OCI-LY1 (cell line): ENCODE data around the gene SYT14.

Source experiments
- H2AFZ ChIP-seq: fragments of 200-600 bp; sonication (generic), shearing (Covaris generic); 2 replicates; pipeline ENCODE4 v1.6.0; 2014; ENCODE audit warnings: antibody characterized with exemption, mild to moderate bottlenecking, low read length
- H3F3A ChIP-seq: fragments of 200-600 bp; sonication (generic), shearing (Covaris generic); 2 replicates; pipeline ENCODE4 v1.6.0; 2014; ENCODE audit warnings: mild to moderate bottlenecking, antibody characterized with exemption, low read length, moderate library complexity; ENCODE audit not compliant: insufficient read depth
- H3K27ac ChIP-seq: fragments of 200-600 bp; sonication (generic); 2 replicates; pipeline ENCODE4 v1.5.1; 2014; ENCODE audit warnings: low read length, mixed run types, mild to moderate bottlenecking, low read depth; ENCODE audit not compliant: poor library complexity, severe bottlenecking
- H3K27me3 ChIP-seq: fragments of 200-600 bp; sonication (generic); 2 replicates; pipeline ENCODE4 v1.6.0; 2014; ENCODE audit warnings: antibody characterized with exemption, mild to moderate bottlenecking, low read length, moderate library complexity; ENCODE audit not compliant: insufficient read depth
- H3K36me3 ChIP-seq: fragments of 200-600 bp; sonication (generic); 2 replicates; pipeline ENCODE4 v1.6.1; 2014; ENCODE audit warnings: mild to moderate bottlenecking, antibody characterized with exemption, low read length, moderate library complexity, mixed read lengths; ENCODE audit not compliant: insufficient read depth
- H3K4me1 ChIP-seq: fragments of 200-600 bp; sonication (generic); 2 replicates; pipeline ENCODE4 v1.5.1; 2014; ENCODE audit warnings: mild to moderate bottlenecking, low read length, moderate library complexity; ENCODE audit not compliant: insufficient read depth, severe bottlenecking
- H3K4me2 ChIP-seq: fragments of 200-600 bp; sonication (generic), shearing (Covaris generic); 2 replicates; pipeline ENCODE4 v1.6.1; 2014; ENCODE audit warnings: low read length
- H3K4me3 ChIP-seq: fragments of 200-600 bp; sonication (generic); 2 replicates; pipeline ENCODE4 v1.5.1; 2014; ENCODE audit warnings: low read length, low read depth, mild to moderate bottlenecking, mixed read lengths; ENCODE audit not compliant: poor library complexity, severe bottlenecking
- H3K79me2 ChIP-seq: fragments of 200-600 bp; shearing (Covaris generic); 2 replicates; pipeline ENCODE4 v1.6.1; 2016; ENCODE audit warnings: mixed run types, low read length, mixed read lengths; ENCODE audit not compliant: insufficient read depth
- H3K9ac ChIP-seq: fragments of 200-600 bp; sonication (generic), shearing (Covaris generic); 2 replicates; pipeline ENCODE4 v1.6.1; 2014; ENCODE audit warnings: mild to moderate bottlenecking, low read length, mixed read lengths
- H3K9me2 ChIP-seq: fragments of 200-600 bp; sonication (generic), shearing (Covaris generic); 2 replicates; pipeline ENCODE4 v1.6.1; 2014; ENCODE audit warnings: low read depth, mild to moderate bottlenecking, low read length, mixed read lengths
- H3K9me3 ChIP-seq: fragments of 200-600 bp; shearing (Covaris generic); 2 replicates; pipeline ENCODE4 v1.6.1; 2014; ENCODE audit warnings: low read length, mixed read lengths
- H4K20me1 ChIP-seq: fragments of 200-600 bp; sonication (generic), shearing (Covaris generic); 2 replicates; pipeline ENCODE4 v1.6.0; 2016; ENCODE audit warnings: mild to moderate bottlenecking, low read length; ENCODE audit not compliant: insufficient read depth
- CTCF ChIP-seq: fragments of 200-600 bp; sonication (generic), shearing (Covaris generic); IDR thresholded peaks from 2 replicates; pipeline ENCODE4 v1.5.1; 2017; ENCODE audit warnings: mild to moderate bottlenecking, antibody characterized with exemption, low read length, moderate library complexity, mixed read lengths
- EZH2 ChIP-seq: fragments of 200-600 bp; sonication (generic), shearing (Covaris generic); IDR thresholded peaks from 2 replicates; pipeline ENCODE4 v1.8.0; 2017; ENCODE audit warnings: borderline replicate concordance, mixed run types, mild to moderate bottlenecking, antibody characterized with exemption, low read length, moderate library complexity, mixed read lengths

The SYT14 gene

GRCh38 chr1:209890641-209891330, 47.2 kb upstream of the SYT14 start:
- no peak for TF ChIP-seq CTCF
- TF ChIP-seq EZH2: no peak
- Histone ChIP-seq H4K20me1 (no peaks in the 10 kb centered on the region), H3F3A (no peaks in the 10 kb centered on the region), H3K4me3 (no peak overlapping the region), H3K9me3 (no peaks in the 10 kb centered on the region), H3K9ac (no peak overlapping the region), H2AFZ (no peak overlapping the region), H3K79me2 (no peaks in the 10 kb centered on the region), H3K9me2 (no peaks in the 10 kb centered on the region), H3K4me2 (no peak overlapping the region), H3K4me1 (no peaks in the 10 kb centered on the region), H3K27ac (no peak overlapping the region), H3K36me3 (no peaks in the 10 kb centered on the region), H3K27me3 (no peaks in the 10 kb centered on the region)

DNA sequence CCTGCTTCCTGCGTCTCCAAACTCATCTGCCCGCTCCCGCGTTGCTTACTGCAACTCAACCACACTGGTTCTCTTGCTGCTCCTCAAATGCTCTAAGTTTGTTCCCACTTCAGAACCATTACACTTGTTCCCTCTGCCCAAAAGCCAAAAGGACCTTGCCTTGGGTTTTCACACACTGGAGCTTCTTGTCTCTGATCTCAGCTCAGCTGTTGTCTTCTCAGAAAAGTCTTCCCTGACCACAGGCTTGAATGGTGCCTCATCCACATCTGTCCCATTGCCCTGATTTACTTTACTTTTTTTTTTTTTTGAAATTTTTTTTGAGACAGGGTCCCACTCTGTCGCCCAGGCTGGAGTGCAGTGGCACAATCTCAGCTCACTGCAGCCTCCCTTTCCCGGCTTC, 44.3 kb upstream of the SYT14 start:
- H3K9me3 ChIP-seq: no peaks in the 10 kb centered on the region
- no peak overlapping the region for H3K9ac ChIP-seq
- H3K4me3 ChIP-seq: no peak overlapping the region
- H3K79me2 ChIP-seq: no peaks in the 10 kb centered on the region
- no peak overlapping the region for H3K4me2 ChIP-seq
- TF ChIP-seq CTCF (no peak), EZH2 (no peak)
- H3K27me3 ChIP-seq: no peaks in the 10 kb centered on the region
- H3K4me1 ChIP-seq: no peaks in the 10 kb centered on the region
- no peaks in the 10 kb centered on the region for H3F3A ChIP-seq
- H3K36me3 ChIP-seq: no peaks in the 10 kb centered on the region
- H2AFZ ChIP-seq: no peak overlapping the region
- H3K9me2 ChIP-seq: no peaks in the 10 kb centered on the region
- H4K20me1 ChIP-seq: no peaks in the 10 kb centered on the region
- no peak overlapping the region for H3K27ac ChIP-seq

DNA sequence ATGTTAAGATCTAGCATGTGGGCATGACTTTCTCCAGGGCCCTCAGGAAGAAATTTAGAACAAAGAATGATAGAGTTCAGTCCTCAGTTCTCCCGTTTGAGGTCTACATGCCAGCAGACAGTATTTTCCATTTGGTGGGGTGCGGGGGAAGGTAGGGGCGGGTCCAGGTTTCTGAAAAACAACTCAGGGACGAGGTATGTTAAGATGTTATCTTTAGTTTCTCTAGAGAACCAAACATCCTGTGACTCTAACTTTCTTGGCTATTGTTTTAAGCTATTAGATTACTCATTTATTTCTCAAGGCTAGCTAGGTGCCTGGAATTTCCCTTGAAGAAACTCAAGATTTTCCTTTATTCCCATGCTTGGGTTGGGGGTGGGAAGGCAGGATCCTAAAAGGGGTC, 42.3 kb upstream of the SYT14 start:
- Histone ChIP-seq H3K4me1 (no peaks in the 10 kb centered on the region), H4K20me1 (no peaks in the 10 kb centered on the region), H3K9me3 (no peaks in the 10 kb centered on the region), H3K4me2 (no peak overlapping the region), H3K79me2 (no peaks in the 10 kb centered on the region), H3K9ac (no peak overlapping the region), H3K27me3 (no peaks in the 10 kb centered on the region), H3K27ac (no peak overlapping the region), H3F3A (no peaks in the 10 kb centered on the region), H3K9me2 (no peaks in the 10 kb centered on the region), H3K4me3 (no peak overlapping the region), H2AFZ (no peak overlapping the region), H3K36me3 (no peaks in the 10 kb centered on the region)
- TF ChIP-seq EZH2 (no peak), CTCF (no peak)
